Endothelial cell of umbilical vein (primary cell): Measurements from ENCODE around the gene GPRC5D. TPM values are rescaled to one million over a fixed set of nuclear protein-coding genes. Genes with fewer than 3 reads are reported as not detected.

Experiments used
- BruUV-seq: library from RNA; stranded (reverse); fragments of 400-500 nt; replicated peaks from 2 replicates; lab custom pipeline; 2021; lab: Mats Ljungman, UMichigan
- CTCF ChIA-PET: fragments of 300-600, 350-600 bp; sonication (Branson Sonifier 250); formaldehyde crosslinking; loops from one replicate; lab custom pipeline; 2021; ENCODE audit warnings: antibody characterized with exemption, inconsistent platforms; lab: Charles Lee
- POLR2A ChIA-PET: fragments of 300-600, 350-600 bp; sonication (Branson Sonifier 250); formaldehyde crosslinking; loops from one replicate; lab custom pipeline; 2021; ENCODE audit warnings: antibody characterized with exemption, inconsistent platforms; lab: Charles Lee
- DNase-seq: peaks from one replicate; pipeline ENCODE4 v3.0.0-alpha.2; 2011; ENCODE audit warnings: low read depth, low spot score
- FAIRE-seq: peaks from 2 replicates; lab custom pipeline; 2011; peaks lifted over from hg19 to GRCh38; lab: Jason Lieb, UNC
- H2AFZ ChIP-seq: 2 replicates; pipeline ENCODE4 v1.6.0; 2012; ENCODE audit warnings: low read depth, low read length, control low read depth, inconsistent platforms
- H3K27ac ChIP-seq: 2 replicates; pipeline ENCODE4 v1.5.1; 2011; ENCODE audit warnings: low read depth, mild to moderate bottlenecking, control low read depth, low read length, moderate library complexity; ENCODE audit not compliant: insufficient read depth
- H3K27me3 ChIP-seq, 2 experiments: 2 replicates each; pipeline versions ENCODE4 v1.6.0 to v1.6.1; 2011; ENCODE audit warnings: low read length in 2 of 2, mixed read lengths in 1 of 2; ENCODE audit not compliant: control insufficient read depth in 2 of 2, insufficient read depth in 2 of 2
- H3K36me3 ChIP-seq, 2 experiments: 2 replicates in 1 of 2; 3 replicates in 1 of 2; pipeline ENCODE4 v1.5.1; 2011; ENCODE audit warnings: low read length in 2 of 2, mild to moderate bottlenecking in 1 of 2, moderate library complexity in 1 of 2; ENCODE audit not compliant: control insufficient read depth in 2 of 2, insufficient read depth in 2 of 2; ENCODE audit errors: extremely low read depth in 1 of 2
- H3K4me1 ChIP-seq: 3 replicates; pipeline ENCODE4 v1.5.1; 2011; ENCODE audit warnings: mild to moderate bottlenecking, low read length; ENCODE audit not compliant: control insufficient read depth, insufficient read depth; ENCODE audit errors: extremely low read depth
- H3K4me2 ChIP-seq: 2 replicates; pipeline ENCODE4 v1.6.1; 2011; ENCODE audit warnings: low read length, control low read depth, mixed read lengths; ENCODE audit not compliant: insufficient read depth
- H3K4me3 ChIP-seq, 3 experiments: fragments of 200-600 bp in 1 of 3; sonication (generic), shearing (Covaris generic) in 1 of 3; replicated peaks in 1 of 3; 2 replicates each; pipeline ENCODE4 v1.5.1; 2011 to 2016; ENCODE audit warnings: control low read depth in 3 of 3, low read length in 3 of 3, mild to moderate bottlenecking in 2 of 3, inconsistent platforms in 1 of 3, low read depth in 1 of 3, moderate library complexity in 1 of 3; ENCODE audit not compliant: insufficient read depth in 1 of 3
- H3K79me2 ChIP-seq: 2 replicates; pipeline ENCODE4 v1.6.0; 2012; ENCODE audit warnings: low read length, inconsistent platforms; ENCODE audit not compliant: control insufficient read depth, insufficient read depth
- H3K9ac ChIP-seq: replicated peaks from 2 replicates; pipeline ENCODE3; 2011; ENCODE audit warnings: low read length, control low read depth; ENCODE audit not compliant: insufficient read depth; ENCODE audit errors: extremely low read depth
- H3K9me1 ChIP-seq: replicated peaks from 3 replicates; pipeline ENCODE4 v1.6.0; 2011; ENCODE audit warnings: mild to moderate bottlenecking, low read length; ENCODE audit not compliant: control insufficient read depth, insufficient read depth; ENCODE audit errors: extremely low read depth
- H3K9me3 ChIP-seq: replicated peaks from 2 replicates; pipeline ENCODE4 v1.5.1; 2012; ENCODE audit warnings: low read length, inconsistent platforms; ENCODE audit not compliant: control insufficient read depth, insufficient read depth
- H4K20me1 ChIP-seq: replicated peaks from 2 replicates; pipeline ENCODE3; 2011; ENCODE audit warnings: mild to moderate bottlenecking, low read length; ENCODE audit not compliant: control insufficient read depth, insufficient read depth; ENCODE audit errors: extremely low read depth
- EZH2 ChIP-seq: IDR thresholded peaks from 2 replicates; pipeline ENCODE4 v1.6.1; 2012; ENCODE audit warnings: borderline replicate concordance, low read depth, mild to moderate bottlenecking, moderate library complexity, low read length, inconsistent platforms; ENCODE audit not compliant: severe bottlenecking
- FOS ChIP-seq: IDR thresholded peaks from 2 replicates; pipeline ENCODE4 v1.6.1; 2011; ENCODE audit warnings: mild to moderate bottlenecking, low read length, moderate library complexity, borderline replicate concordance; ENCODE audit not compliant: insufficient read depth
- GATA2 ChIP-seq: IDR thresholded peaks from 2 replicates; pipeline ENCODE4 v1.7.0; 2011; ENCODE audit warnings: low read depth, mild to moderate bottlenecking, moderate library complexity, mixed read lengths, low read length; ENCODE audit not compliant: insufficient read length, insufficient read depth
- JUN ChIP-seq: IDR thresholded peaks from 2 replicates; pipeline ENCODE4 v1.6.1; 2011; ENCODE audit warnings: borderline replicate concordance, low read depth; ENCODE audit not compliant: insufficient read length, insufficient read depth
- MYC ChIP-seq: IDR thresholded peaks from one replicate; pipeline ENCODE4 v1.6.1; 2011; ENCODE audit warnings: mild to moderate bottlenecking, low read depth, low read length
- POLR2A ChIP-seq: IDR thresholded peaks from 2 replicates; pipeline ENCODE4 v1.6.1; 2012; ENCODE audit warnings: low read depth, mild to moderate bottlenecking, control low read depth, low read length
- POLR2AphosphoS5 ChIP-seq: IDR thresholded peaks from 2 replicates; pipeline ENCODE4 v1.6.1; 2012; ENCODE audit warnings: low read depth, mild to moderate bottlenecking, control low read depth, low read length, moderate library complexity; ENCODE audit not compliant: insufficient read depth
- dilution Hi-C: fragments of 300-500 bp; cut with MboI; formaldehyde crosslinking; loops from one replicate; pipeline ENCODE4 v1.15.0; 2019; ENCODE audit warnings: low sequenced_read_pairs; ENCODE audit not compliant: extremely low pct_ligation_motif_present
- intact Hi-C: fragments of 100-400 bp; cut with micrococcal nuclease; formaldehyde crosslinking; loops from one replicate; pipeline ENCODE4 v1.10.0; 2022
- polyA plus RNA-seq, 4 experiments: library from polyadenylated mRNA; depleted of rRNA in 3 of 4; stranded (reverse) in 3 of 4; unstranded in 1 of 4; fragments of >200 nt; gene quantifications; 2 replicates each; pipeline versions ENCODE4 v1.2.1 to v1.2.3, GENCODE V29; 2011 to 2012; ENCODE audit warnings: missing spikeins in 1 of 4
- total RNA-seq: library from RNA; stranded (reverse); gene quantifications from 2 replicates; pipeline ENCODE4 v1.2.3, GENCODE V29; 2021
- TF ChIP-seq, protein P1 (sequence below): IDR thresholded peaks from 2 replicates; pipeline ENCODE4 v1.6.1; 2011; ENCODE audit not compliant: insufficient read depth, insufficient read length
- TF ChIP-seq, protein P2 (sequence below), 2 donors: IDR thresholded peaks; 1 replicate in 1 of 2; 2 replicates in 1 of 2; pipeline ENCODE4 v1.5.1; 2011; ENCODE audit warnings: low read length in 2 of 2, mild to moderate bottlenecking in 2 of 2, moderate library complexity in 2 of 2, control low read depth in 1 of 2, inconsistent platforms in 1 of 2, low read depth in 1 of 2; ENCODE audit not compliant: insufficient read depth in 1 of 2; ENCODE audit errors: extremely low read depth in 1 of 2

GPRC5D gene
- total and polyA plus RNA-seq, 2 donors (not counting 3 experiments of a cell fraction or from before 2014, with no cell fraction given), result not detected

DNA sequence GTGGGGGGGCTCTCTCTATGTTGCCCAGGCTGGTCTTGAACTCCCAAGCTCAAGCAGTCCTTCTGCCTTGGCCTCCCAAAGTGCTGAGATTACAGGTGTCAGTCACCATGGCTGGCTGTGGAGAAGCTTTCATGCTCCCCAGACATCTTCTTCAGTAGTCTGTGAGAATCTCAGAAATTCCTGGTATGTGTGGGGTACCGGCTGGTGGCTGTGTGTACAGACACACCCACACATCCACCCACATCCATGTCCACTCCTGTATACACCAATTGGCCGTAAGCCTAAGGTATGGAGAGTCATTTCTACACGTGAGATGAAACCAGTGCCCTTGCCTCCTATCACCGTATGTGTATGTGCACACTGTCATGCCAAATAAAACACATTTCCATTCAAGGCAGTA is 27.8 kb downstream of the GPRC5D start:
- Histone ChIP-seq H3K36me3 (no peaks in the 10 kb centered on the region), H3K9me3 (no peaks in the 10 kb centered on the region), H3K79me2 (no peaks in the 10 kb centered on the region), H3K4me2 (no peak overlapping the region), H3K4me3 (no peak overlapping the region), H3K9me1 (no peaks in the 10 kb centered on the region), H2AFZ (no peak overlapping the region), H3K4me1 (peaks cover 5% of the 10 kb centered on the region), H3K9ac (no peak overlapping the region), H3K27me3 (no peaks in the 10 kb centered on the region), H4K20me1 (no peaks in the 10 kb centered on the region), H3K27ac (no peak overlapping the region)
- POLR2A ChIA-PET, result no interaction called here
- CTCF ChIA-PET, result no interaction called here
- no TSS peak for BruUV-seq
- intact Hi-C loops (no loop called here), dilution Hi-C loops (no loop called here)
- FAIRE-seq, result no peak
- TF ChIP-seq POLR2A (no peak), FOS (no peak), MYC (no peak), GATA2 (no peak), EZH2 (no peak), JUN (no peak), POLR2AphosphoS5 (no peak)
- TF ChIP-seq, protein P1, sequence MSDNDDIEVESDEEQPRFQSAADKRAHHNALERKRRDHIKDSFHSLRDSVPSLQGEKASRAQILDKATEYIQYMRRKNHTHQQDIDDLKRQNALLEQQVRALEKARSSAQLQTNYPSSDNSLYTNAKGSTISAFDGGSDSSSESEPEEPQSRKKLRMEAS, result no peak
- TF ChIP-seq, protein P2, sequence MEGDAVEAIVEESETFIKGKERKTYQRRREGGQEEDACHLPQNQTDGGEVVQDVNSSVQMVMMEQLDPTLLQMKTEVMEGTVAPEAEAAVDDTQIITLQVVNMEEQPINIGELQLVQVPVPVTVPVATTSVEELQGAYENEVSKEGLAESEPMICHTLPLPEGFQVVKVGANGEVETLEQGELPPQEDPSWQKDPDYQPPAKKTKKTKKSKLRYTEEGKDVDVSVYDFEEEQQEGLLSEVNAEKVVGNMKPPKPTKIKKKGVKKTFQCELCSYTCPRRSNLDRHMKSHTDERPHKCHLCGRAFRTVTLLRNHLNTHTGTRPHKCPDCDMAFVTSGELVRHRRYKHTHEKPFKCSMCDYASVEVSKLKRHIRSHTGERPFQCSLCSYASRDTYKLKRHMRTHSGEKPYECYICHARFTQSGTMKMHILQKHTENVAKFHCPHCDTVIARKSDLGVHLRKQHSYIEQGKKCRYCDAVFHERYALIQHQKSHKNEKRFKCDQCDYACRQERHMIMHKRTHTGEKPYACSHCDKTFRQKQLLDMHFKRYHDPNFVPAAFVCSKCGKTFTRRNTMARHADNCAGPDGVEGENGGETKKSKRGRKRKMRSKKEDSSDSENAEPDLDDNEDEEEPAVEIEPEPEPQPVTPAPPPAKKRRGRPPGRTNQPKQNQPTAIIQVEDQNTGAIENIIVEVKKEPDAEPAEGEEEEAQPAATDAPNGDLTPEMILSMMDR (IDR thresholded peaks at IDR 0.05; ENCODE audit: extremely low read depth in 1 of 2, insufficient read depth in 1 of 2, low read depth in 1 of 2, low read length in 2 of 2), result no peak
- no peak for DNase-seq
